ENCODE data around the gene MIS12. TPM values are rescaled to one million over a fixed set of nuclear protein-coding genes. Genes with fewer than 3 reads are reported as not detected.

Gene MIS12
- total RNA-seq, 2 donors from 2014 or later = 11.0 to 12.1 TPM

DNA sequence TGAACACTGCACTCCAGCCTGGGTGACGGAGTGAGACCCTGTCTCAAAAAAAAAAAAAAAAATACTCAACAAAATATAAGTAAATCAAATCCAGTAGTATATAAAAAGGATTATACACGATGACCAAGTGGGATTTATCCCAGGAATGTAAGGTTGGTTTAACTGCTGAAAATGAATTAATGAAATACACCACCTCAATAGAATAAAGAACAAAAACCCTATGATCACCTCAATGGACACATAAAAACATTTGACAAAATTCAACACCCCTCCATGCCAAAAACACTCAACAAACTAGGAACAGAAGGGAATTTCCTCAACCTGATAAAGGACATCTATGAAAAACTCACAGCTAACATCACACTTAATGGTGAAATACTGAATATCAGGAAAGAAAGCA lies 6.6 kb downstream of the MIS12 start:
- intact Hi-C loops (cut with DNase I) = no loop called here
- ATAC-seq = no peak
- DNase-seq = no peak

DNA sequence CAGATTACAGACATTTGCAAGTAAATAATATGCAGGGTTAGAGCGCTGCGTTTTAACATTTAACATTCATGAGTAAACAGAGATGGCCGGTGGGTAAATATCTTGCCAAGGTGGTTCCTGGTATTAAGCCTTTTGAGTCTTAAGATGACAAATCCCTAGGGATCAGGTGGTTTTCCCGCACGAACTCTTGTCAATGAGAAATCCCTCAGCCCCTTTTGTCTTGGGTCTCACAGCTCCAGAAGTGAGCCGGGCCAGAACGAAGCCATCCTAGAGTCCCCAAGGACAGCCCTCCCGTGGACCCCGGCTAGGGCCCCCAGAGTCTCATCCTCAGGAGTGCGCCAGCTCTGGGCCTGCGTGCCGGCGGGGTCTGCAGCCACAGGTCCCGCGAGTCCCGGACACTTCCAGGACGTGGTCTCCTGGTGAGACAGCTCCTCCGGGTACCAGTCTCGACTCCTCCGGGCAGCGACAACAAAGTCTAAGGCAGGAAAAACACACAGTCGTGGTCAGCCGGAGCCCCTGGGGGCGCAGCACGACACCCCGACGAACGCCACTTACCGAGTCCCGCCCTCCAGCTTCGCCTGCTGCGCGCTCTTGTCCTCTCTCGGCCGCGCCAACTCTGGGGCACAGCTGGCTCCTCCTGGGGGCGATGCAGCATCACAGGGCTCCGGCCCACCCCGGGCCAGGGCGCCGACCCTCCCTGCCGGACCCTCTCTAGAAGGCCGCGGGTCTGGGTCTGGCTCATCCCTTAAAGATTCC lies 13.3 kb downstream of the MIS12 start:
- peak in 1 of 2 donors; percentile 27 for ATAC-seq
- DNase-seq = no peak
- intact Hi-C loops (cut with DNase I) = no loop called here

DNA sequence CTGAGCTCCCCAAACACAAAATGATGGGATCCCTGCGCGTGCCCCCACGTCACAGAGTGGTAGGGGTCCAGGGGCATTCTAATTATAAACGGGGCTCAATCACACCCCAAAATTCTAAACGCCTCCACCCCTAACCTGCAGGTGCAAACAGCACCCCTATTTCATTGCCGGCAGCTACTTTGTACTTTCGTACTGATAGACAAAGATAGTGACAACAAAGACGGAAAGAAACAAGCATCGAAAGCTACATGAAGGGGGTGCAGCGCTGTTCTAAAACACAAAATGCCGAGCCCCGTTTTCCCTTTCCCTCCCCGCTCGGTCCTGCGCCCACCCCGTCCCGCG lies 13.9 kb downstream of the MIS12 start:
- ATAC-seq (no peak), DNase-seq (no peak)
- intact Hi-C loops (cut with DNase I) = no loop called here

DNA sequence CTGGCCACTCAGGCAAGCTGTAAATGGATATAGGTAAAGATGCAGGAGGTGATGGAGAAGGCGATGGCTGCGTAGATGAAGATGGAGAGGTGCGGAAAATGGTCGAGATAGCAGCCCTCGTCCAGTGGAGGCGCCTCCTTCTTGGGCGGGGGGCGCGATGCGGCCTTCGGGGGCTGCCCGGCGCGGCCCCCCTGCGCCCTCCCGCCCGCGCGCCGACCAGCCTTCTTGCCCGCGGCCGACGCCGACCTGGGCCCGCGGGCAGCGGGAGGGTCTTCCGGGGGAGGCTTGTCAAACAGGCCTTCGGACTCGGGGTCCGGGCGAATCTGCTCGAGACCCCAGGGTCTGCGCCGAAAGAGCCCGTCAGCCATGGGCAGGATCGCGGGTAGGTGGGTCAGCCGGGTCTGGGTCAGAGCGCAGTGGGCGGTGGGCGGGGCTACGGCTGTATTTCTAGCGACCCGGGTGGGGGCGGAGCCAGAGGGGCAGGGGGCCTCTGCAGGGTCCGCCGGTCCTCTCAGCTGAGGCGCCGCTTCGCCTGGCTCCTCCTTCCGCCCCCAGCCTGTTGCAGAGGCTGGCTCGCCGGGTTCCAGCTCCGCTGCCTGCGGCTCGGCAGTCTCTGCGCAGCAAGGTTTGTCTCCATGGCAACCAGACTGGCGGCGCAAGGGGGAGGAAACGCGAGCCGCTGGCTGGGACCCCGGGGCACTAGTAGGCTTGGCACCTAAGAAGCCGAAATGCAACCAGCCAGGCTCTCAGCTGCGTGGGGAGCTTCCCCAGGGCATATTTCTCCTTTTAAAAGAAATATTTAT lies 14.4 kb downstream of the MIS12 start:
- ATAC-seq (peak; percentile 90 to 97), DNase-seq (peak; percentile 83)
- intact Hi-C loops (cut with DNase I) = no loop called here

DNA sequence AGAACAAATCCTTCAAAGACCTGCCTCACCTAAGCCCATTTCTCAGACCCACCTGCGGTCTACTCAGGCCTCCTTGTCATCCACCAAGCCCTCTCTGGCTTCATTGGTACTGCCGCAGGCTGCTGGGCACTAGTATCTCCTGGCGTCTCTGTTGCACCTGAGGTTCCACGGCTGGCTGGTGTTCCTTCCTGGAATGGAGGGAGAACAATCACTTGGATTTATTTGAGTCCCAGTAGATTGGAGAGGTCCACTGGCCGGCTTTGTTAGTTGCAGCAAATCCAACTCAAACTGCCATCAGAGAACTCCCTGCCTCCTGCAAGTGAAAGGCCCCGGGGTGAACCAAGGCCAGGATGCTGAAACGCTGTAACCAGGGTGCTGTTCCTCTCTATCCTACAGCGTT lies 15.3 kb downstream of the MIS12 start:
- ATAC-seq (no peak), DNase-seq (no peak)
- intact Hi-C loops (cut with DNase I) = no loop called here

DNA sequence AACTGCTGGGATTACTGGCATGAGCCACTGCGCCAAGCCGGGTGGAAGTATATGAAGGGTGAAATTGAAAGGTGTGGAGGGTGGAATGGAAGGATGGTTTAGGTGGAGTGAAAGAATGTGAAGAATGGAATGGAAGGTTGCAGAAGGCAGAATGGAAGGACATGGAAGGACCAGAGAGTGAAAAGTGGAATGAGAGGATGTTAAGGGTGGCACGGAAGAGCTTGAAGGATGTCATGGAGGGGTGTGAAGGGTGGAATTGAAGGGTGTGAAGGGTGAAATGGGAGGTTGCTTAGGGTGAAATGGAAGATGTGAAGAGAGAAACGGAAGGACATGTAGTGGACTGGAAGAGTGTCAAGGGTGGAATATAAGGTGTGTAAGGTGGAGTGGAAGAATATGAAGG lies 16.2 kb downstream of the MIS12 start:
- intact Hi-C loops (cut with DNase I) = no loop called here
- no peak for ATAC-seq
- DNase-seq = no peak

DNA sequence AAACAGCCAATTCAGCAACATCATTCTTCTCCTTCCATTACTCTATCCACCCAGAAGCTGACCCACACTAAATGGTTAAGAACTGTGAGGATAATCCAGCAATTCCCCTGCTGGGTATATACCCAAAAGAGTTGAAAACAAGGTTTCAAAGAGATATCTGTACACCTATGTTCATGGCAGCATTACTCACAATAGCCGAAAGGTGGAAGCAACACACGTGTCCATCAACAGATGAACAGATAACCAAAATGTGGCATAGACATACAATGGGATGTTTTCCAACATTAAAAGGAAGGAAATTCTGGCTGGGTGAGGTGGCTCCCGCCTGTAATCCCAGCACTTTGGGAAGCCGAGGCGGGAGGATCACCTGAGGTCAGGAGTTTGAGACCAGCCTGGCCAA lies 19.9 kb downstream of the MIS12 start:
- intact Hi-C loops (cut with DNase I) = no loop called here
- DNase-seq (no peak), ATAC-seq (no peak)

DNA sequence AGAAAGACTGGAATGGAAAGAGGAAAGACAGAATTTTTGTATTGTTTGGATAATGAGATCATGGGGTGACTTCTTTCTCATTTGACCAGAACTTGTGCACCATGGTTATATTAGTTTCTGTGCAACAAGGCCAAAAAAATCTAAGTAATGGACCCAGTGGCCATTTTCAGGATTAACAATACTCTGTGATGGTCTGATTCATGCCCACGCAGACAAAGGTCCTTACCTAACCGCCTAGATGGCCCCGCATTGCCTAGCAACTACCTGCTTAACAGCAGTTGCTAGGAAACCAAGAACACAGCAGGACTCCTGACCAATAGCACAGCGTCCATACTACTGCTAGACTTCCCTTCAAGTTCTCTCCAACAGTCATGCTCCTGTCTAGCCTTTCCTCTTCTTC lies 22.4 kb downstream of the MIS12 start:
- DNase-seq = no peak
- ATAC-seq = no peak
- intact Hi-C loops (cut with DNase I) = no loop called here

DNA sequence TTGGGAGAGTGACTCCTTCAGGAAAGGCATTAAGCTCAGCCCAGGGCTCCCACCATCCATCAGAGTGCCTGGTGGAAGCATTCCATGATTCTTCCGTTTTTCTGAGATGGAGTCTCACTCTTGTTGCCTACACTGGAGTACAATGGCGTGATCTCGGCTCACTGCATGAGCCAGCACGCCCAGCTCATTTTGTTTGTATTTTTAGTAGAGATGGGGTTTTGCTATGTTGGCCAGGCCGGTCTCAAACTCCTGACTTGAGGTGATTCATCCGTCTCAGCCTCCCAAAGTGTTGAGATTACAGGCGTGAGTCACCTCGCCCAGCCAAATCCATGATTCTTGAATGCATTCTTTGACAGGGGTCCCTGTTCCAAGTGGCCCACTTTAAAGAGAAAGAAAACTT lies 23.1 kb downstream of the MIS12 start:
- intact Hi-C loops (cut with DNase I) = no loop called here
- DNase-seq = no peak
- ATAC-seq = no peak

DNA sequence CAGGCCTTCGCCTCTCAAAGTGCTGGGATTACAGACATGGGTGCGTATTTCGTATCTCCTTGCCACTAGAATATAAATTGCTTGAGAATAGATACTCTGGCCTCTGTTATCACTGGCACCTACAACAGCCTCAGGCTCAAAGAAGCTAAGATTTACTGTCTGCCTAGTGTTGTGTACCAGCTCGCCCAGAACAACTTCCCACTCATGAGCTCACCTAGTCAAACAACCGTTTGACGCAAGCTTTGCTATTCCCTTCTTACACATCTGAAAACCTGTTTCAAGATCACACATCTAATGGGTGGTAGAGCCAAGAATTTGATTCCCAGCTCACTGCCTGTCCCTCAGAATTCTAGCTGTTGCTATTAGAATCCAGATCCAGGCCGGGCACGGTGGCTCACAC lies 24.4 kb downstream of the MIS12 start:
- ATAC-seq = no peak
- no peak for DNase-seq
- intact Hi-C loops (cut with DNase I) = no loop called here

DNA sequence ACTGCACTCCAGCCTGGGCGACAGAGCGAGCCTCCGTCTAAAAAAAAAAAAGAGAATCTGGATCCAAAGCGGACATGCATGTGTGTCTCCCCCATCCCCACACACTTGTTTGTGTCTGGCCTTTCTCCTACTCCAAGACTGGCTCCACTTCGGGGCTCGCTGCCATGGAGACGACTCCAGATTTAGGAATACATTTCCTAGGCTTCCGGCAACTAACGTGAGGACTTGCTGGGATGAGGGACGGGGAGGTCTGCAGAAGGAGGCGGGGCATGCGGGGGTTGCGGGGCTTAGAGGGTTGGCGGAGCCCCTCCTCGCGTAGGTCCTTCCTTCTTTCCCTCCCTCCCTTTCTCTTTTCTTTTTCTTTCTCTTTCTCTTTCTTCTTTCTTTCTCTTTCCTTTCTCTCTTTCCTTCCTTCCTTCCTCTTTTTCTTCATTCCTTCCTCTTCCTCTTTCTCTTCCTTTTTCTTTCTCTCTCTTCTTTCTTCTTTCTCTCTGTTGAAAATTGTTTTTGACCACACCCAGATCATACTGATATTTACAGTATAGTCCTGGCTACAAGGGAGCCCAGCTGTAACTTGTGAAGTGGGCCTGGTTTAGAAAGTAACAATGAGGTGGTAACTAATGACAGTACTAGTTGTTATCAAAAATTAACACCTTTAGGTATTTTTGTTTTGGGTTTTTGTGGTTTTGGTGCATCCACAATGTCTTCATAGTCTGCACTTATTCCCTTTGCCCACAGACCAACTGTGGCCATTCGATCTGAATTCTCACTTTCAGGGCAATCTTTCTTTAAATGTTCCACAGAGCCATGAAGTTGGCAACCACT lies 25.2 kb downstream of the MIS12 start:
- intact Hi-C loops (cut with DNase I) = no loop called here
- no peak for DNase-seq
- ATAC-seq = peak in 1 of 2 donors; percentile 30

DNA sequence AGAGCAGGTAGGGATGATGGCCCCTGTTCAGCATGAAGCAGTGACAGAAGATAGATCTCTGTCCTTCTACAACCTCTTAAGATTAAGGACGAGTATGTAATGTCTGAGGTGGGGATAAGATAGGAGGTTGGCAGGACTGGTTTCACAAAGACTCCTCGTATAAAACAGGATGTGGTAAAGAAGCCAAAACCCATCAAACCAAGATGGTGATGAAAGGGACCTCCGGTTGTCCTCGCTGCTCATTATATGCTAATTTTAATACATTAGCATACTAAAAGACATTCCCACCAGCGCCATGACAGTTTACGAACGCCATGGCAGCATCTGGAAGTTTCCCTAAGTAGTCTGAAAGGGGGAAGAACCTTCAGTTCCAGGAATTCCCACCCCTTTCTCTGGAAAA lies 27.3 kb downstream of the MIS12 start:
- no peak for DNase-seq
- intact Hi-C loops (cut with DNase I) = no loop called here

DNA sequence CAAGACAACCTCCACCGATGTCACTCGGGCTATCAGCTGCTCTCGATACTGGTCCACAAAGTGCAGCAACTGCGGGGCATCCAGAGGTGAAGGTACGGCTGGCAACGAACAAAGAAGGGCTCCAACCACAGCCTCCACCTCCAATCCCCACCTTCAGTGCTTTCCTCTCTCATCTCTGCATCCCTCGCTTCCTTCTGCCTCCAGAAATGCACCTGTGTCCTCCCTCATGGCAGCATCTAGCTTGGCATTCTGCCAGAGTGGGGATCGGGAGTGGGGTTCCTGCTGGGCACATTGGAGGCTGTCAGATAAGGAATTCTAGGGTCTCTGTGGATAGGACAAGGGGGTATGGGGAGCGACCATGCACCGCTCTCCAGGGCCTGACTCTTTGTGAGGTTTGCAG lies 28.6 kb downstream of the MIS12 start:
- no peak for DNase-seq
- intact Hi-C loops (cut with DNase I) = no loop called here
- no peak for ATAC-seq

More for the DNA sequence above, 27.3 kb downstream of the MIS12 start:
- no peak for ATAC-seq

DNA sequence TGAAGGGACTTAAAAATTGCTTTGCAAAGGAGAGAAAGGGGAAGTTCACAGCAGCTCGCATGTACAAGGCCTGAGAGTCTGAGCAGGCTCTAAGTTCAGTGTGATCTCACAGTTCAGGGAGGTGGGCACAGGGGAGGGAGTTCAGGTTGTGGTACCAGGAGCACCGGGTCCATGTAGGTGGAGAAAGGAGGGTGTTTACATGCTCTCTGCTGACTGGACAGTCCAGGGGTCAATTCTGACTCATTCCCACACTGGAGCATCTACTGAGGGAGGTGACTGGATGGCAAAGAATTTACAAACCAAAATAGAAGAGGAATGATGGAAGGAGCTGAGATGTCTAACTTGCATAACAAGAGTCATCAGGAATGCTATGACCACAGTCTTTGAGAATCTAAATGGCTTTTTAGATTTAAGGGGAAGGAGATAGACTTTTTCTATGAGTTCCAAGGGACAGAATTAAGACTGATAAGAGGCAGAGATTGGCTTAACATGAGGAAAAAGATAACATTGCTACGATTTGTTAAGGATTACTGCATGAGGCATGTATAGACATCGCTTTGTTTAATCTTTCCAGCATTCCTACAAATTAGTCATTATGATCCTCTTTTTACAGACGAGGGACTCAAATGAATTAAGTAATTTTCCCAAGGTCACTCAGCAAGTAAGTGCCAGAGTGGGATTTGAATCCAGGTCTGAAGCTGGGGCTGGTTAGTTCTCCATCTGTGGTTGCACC lies 29.9 kb downstream of the MIS12 start:
- ATAC-seq (peak; percentile 27 to 97), DNase-seq (no peak)
- intact Hi-C loops (cut with DNase I) = no loop called here

DNA sequence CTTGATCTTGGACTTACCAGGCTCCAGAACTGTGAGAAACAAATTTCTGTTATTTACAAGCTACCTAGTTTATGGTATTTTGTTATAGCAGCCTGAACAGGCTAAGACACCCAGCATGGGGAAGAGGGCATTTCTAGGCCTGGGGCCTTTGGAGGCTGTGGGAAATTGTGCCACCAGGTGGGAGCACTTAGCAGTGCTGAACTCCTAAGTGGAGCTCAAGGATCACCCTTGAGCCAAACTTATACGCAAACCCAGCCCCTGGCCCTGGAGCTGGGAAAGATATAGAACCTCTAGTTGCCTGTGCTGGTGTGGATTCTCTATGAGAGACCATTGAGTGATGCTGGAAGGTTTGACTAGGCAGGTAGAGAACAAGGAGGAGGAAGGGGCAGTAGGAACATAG lies 36.1 kb downstream of the MIS12 start:
- no peak for ATAC-seq

DNA sequence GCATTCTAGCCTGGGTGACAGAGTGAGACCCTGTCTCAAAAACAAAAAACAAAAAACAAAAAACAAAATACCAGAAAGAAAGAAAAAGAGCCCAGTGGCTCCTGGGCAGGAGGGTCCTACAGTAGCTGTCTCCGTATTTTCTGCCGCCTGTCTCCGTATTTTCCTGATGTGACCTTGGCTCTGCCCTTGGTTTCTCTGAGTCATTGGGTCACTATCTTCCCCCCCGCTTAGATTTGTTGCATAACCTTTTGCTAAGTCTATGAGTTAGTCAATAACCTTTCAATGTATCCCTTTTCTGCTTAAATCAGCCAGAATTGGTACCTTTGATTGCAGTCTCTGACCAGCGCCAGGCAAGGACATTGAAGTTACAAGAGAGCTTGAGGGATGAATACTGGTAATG lies 36.9 kb downstream of the MIS12 start:
- DNase-seq (no peak), ATAC-seq (no peak)
- intact Hi-C loops (cut with DNase I) = no loop called here

More for the DNA sequence above, 36.1 kb downstream of the MIS12 start:
- no peak for DNase-seq
- intact Hi-C loops (cut with DNase I) = no loop called here

DNA sequence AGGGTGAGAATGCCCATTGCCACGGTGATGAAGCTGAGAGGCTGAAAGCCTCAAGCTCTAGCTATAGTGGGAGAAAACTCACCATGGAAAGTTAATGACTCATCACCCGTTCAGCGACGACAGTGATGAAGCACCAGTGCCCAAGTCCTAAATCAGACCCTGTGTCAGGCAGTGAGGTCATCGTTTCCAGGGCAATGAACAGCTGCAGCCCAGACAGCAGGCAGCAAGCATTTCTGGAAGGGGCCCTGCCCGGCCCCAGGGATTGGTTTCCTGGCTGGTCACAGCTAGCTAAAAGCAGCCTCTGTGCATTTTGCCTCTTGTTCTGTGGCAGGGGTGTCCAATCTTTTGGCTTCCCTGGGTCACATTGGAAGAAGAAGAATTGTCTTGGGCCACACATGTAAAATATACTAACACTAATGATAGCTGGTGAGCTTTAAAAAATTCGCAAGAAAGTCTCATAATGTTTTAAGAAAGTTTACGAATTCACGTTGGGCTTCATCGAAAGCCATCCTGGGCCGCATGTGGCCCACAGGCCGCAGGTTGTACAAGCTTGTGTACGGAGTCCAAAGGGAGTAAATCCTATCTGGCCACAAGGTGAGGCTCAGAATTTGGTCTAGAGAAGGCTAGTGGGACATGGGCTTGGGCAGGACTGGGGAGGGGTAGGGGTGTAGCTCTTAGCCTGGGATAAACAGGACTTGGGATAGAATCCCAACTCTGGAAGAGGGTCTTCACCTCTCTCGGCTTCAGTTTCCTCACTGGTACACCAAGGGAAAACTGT lies 40.6 kb downstream of the MIS12 start:
- intact Hi-C loops (cut with DNase I) = no loop called here
- ATAC-seq (peak; percentile 88 to 97), DNase-seq (peak; percentile 78)

DNA sequence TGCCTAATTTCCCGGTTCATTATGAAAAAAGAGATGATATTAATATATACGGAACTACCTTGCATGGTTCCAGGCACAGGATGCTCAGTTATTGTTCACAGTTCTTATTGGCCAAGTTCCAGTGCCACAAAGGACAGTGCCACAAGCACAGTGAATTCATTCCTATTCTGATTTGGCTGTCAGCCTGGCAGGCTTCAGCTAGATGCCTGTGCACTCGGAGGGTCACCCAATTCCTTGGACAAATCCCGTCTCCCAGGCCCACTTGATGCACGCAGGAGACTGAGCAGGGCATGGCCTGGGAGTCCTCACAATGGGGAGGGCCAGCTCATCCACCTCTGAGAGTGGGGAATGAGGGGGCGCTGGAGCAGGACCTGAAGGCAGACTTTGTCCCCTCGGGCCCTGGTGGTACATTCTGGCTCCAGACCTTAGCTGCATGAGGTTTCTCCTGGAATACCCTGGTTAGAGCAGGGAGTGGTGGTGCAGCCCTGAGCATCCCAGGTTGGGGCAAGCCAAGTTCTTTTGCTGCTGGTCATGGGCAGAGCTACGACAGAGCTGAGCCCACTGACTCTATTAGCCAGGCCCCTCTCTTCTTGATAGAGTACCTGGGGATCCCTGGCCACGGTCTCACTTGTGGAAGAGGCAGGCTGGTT lies 41.4 kb downstream of the MIS12 start:
- DNase-seq = no peak
- ATAC-seq = no peak
- intact Hi-C loops (cut with DNase I) = no loop called here

Measured in left cardiac atrium (tissue), 4 donors.